Type B pancreatic cell (in vitro differentiated cells): ENCODE results near the gene FAM222B. TPM values are rescaled to one million over a fixed set of nuclear protein-coding genes. Genes with fewer than 3 reads are reported as not detected.
"Not testable (repeated sequence)": the region's sequence is repeated elsewhere in the genome, so short reads cannot be mapped to it uniquely, and the experiment has no call there.

Source experiments
- DNase-seq: peaks from one replicate; pipeline ENCODE4 v3.0.0; 2021; ENCODE audit warnings: mixed read lengths; ENCODE audit not compliant: unreplicated experiment; ENCODE audit errors: extremely low spot score
- H3K27ac Mint-ChIP-seq: 2 replicates; pipeline ENCODE4 v1.8.0; 2021; ENCODE audit warnings: mild to moderate bottlenecking, mixed read lengths
- H3K27me3 Mint-ChIP-seq: 2 replicates; pipeline ENCODE4 v1.8.0; 2021; ENCODE audit warnings: mixed read lengths
- H3K36me3 Mint-ChIP-seq: 2 replicates; pipeline ENCODE4 v1.8.0; 2021; ENCODE audit warnings: mixed read lengths
- H3K4me1 Mint-ChIP-seq: one replicate; pipeline ENCODE4 v1.8.0; 2021; ENCODE audit warnings: mixed read lengths; ENCODE audit not compliant: unreplicated experiment
- H3K4me3 Mint-ChIP-seq: 2 replicates; pipeline ENCODE4 v1.8.0; 2021; ENCODE audit warnings: mild to moderate bottlenecking, mixed read lengths
- H3K9me3 Mint-ChIP-seq: 2 replicates; pipeline ENCODE4 v1.8.0; 2021; ENCODE audit warnings: mixed read lengths
- CTCF ChIP-seq: fragments of 200-600 bp; sonication (generic); conservative IDR thresholded peaks from 2 replicates; pipeline ENCODE4 v1.5.0; 2021; ENCODE audit warnings: antibody characterized with exemption, mild to moderate bottlenecking
- total RNA-seq: library from RNA; stranded (reverse); gene quantifications from 2 replicates; pipeline ENCODE4 v1.2.1, GENCODE V29; 2021; ENCODE audit warnings: low replicate concordance

FAM222B gene
- total RNA-seq, 1 donor from 2014 or later = 28.7 TPM

DNA sequence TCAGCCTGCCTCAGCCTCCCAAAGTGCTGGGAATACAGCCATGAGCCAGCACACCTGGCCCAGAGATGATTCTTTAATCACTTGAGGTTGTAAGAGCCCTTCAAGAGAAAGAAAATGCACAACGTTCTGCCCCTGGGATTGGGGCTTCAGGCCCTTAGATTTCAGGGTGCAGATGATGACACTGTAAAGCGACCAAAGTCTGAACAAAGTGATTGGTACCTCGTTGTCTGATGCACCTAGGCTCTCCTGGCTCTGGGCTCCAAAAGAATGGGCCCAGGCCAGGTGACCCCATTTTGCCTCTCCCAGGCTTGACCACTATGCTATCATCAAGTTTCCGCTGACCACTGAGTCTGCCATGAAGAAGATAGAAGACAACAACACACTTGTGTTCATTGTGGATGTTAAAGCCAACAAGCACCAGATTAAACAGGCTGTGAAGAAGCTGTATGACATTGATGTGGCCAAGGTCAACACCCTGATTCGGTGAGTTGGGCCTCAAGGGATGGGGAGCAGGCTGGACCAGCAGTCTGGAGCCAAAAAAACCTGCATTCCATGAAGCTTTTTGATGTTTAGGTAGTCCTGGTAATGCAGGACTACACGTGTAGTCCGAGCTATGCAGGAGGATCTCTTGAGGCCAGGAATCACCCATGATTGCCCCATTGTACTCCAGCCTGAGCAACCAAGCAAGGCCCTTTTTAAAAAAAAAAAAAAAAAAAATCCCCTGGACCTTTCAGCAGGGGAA lies 120.0 kb downstream of the FAM222B start:
- H3K9me3 Mint-ChIP-seq = no peaks in the 10 kb centered on the region
- DNase-seq = no peak
- peak overlapping the region; percentile 70 for H3K4me3 Mint-ChIP-seq
- peaks cover 33% of the 10 kb centered on the region for H3K36me3 Mint-ChIP-seq
- no peak for TF ChIP-seq CTCF
- H3K4me1 Mint-ChIP-seq = peaks cover 52% of the 10 kb centered on the region
- peak overlapping the region; percentile 97 for H3K27ac Mint-ChIP-seq
- H3K27me3 Mint-ChIP-seq = no peaks in the 10 kb centered on the region

DNA sequence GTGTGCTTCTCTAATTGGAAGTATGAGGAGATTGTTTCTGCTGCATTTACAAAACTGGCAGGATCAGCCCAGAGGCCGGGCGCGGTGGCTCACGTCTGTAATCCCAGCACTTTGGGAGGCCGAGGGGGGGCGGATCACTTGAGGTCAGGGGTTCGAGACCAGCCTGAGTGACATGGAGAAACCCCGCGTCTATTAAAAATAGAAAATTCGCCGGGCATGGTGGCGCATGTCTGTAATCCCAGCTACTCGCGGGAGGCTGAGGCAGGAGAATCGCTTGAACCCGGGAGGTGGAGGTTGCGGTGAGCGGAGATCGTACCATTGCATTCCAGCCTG lies 121.6 kb downstream of the FAM222B start:
- Mint-ChIP-seq H3K27ac (peak overlapping the region; percentile 97), H3K4me1 (peaks cover 52% of the 10 kb centered on the region), H3K4me3 (peak overlapping the region; percentile 100), H3K36me3 (peaks cover 33% of the 10 kb centered on the region)
- DNase-seq, H3K27me3 Mint-ChIP-seq, H3K9me3 Mint-ChIP-seq: not testable (repeated sequence)

DNA sequence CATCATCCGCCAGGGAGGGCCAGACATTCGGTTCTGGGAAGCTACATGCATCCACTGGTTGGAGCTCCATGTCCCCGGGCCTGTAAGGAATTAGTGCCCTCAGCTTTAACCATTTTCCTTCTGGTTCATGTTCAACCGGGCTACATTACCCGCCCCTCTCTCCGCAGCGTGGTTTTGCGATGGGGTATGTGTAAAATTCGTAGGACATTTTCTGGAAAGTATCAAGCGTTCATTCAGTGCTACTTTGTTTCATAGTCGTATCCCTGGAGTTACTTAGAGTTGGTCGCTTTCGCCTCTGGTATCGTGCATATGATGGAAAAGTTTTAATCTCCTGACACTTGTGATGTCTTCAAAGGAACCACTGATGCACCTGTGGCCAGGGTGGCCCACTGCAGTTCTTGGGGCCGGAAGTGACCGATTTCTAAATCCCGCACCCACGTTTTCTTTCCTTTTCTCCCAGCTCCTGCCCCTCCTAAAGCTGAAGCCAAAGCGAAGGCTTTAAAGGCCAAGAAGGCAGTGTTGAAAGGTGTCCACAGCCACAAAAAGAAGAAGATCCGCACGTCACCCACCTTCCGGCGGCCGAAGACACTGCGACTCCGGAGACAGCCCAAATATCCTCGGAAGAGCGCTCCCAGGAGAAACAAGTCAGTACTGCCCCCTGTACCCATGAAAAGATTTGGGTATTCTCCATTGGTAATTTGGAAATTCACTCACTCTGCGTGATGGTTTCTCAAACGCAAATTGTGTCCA lies 122.2 kb downstream of the FAM222B start:
- H3K36me3 Mint-ChIP-seq = peaks cover 35% of the 10 kb centered on the region
- peak overlapping the region; percentile 100 for H3K4me3 Mint-ChIP-seq
- no peaks in the 10 kb centered on the region for H3K9me3 Mint-ChIP-seq
- H3K27me3 Mint-ChIP-seq = no peaks in the 10 kb centered on the region
- H3K27ac Mint-ChIP-seq = peak overlapping the region; percentile 97
- DNase-seq = no peak
- peak; percentile 50 for TF ChIP-seq CTCF
- peaks cover 50% of the 10 kb centered on the region for H3K4me1 Mint-ChIP-seq

DNA sequence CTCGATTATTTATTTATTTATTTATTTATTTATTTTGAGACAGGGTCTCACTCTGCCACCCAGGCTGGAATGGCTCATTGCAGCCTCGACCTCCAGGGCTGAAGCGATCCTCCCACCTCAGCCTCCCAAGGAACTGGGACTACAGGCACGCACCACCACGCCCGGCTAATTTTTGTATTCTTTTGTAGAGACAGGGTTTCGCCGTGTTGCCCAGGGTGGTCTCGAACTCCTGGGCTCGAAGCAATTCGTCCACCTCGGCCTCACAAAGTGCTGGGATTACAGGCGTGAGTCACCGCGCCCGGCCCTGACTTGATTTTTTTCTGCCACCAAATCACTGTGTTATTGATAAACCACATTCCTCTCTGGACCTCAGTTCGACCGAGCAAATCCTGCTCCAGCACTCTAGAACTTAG lies 123.6 kb downstream of the FAM222B start:
- no peaks in the 10 kb centered on the region for H3K9me3 Mint-ChIP-seq
- peaks cover 36% of the 10 kb centered on the region for H3K4me1 Mint-ChIP-seq
- H3K36me3 Mint-ChIP-seq = peaks cover 39% of the 10 kb centered on the region
- H3K4me3 Mint-ChIP-seq = peak overlapping the region; percentile 100
- TF ChIP-seq CTCF = peak; percentile 9
- H3K27me3 Mint-ChIP-seq = no peaks in the 10 kb centered on the region
- H3K27ac Mint-ChIP-seq = peak overlapping the region; percentile 97
- DNase-seq = no peak

- no peak for TF ChIP-seq CTCF
- Mint-ChIP-seq H3K27ac (peak overlapping the region; percentile 92), H3K9me3 (no peaks in the 10 kb centered on the region), H3K36me3 (peaks cover 38% of the 10 kb centered on the region), H3K4me3 (peak overlapping the region; percentile 84), H3K27me3 (no peaks in the 10 kb centered on the region), H3K4me1 (peaks cover 33% of the 10 kb centered on the region)
- no peak for DNase-seq
Observed at GRCh38 chr17:28718333-28719020, 124.1 kb downstream of the FAM222B start.
